ENCODE results near the gene ZFP91.
"Not testable (repeated sequence)": the region's sequence is repeated elsewhere in the genome, so short reads cannot be mapped to it uniquely, and the experiment has no call there.

Gene ZFP91, protein sequence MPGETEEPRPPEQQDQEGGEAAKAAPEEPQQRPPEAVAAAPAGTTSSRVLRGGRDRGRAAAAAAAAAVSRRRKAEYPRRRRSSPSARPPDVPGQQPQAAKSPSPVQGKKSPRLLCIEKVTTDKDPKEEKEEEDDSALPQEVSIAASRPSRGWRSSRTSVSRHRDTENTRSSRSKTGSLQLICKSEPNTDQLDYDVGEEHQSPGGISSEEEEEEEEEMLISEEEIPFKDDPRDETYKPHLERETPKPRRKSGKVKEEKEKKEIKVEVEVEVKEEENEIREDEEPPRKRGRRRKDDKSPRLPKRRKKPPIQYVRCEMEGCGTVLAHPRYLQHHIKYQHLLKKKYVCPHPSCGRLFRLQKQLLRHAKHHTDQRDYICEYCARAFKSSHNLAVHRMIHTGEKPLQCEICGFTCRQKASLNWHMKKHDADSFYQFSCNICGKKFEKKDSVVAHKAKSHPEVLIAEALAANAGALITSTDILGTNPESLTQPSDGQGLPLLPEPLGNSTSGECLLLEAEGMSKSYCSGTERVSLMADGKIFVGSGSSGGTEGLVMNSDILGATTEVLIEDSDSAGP

GRCh38 chr11:58578635-58579191 lies at the start of gene ZFP91:
Gene ZFP91 (plus strand): TSS chr11:58579063. CDS start chr11:58579282, 219 bp downstream.
- peak; percentile 99 for DNase-seq

DNA sequence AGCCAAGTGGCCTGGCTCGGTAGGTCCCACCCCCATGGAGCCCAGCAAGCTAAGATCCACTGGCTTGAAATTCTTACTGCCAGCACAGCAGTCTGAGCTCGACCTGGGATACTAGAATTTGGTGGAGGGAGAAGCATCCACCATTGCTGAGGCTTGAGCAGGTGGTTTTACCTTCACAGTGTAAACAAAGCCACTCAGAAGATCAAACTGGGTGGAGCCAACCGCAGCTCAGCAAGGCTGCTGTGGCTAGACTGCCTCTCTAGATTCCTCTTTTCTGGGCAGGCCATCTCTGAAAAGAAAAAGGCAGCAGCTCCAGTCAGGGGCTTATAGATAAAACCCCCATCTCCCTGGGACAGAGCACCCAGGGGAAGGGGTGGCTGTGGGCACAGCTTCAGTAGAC lies 48.6 kb upstream of the ZFP91 start:
- DNase-seq, result no peak

DNA sequence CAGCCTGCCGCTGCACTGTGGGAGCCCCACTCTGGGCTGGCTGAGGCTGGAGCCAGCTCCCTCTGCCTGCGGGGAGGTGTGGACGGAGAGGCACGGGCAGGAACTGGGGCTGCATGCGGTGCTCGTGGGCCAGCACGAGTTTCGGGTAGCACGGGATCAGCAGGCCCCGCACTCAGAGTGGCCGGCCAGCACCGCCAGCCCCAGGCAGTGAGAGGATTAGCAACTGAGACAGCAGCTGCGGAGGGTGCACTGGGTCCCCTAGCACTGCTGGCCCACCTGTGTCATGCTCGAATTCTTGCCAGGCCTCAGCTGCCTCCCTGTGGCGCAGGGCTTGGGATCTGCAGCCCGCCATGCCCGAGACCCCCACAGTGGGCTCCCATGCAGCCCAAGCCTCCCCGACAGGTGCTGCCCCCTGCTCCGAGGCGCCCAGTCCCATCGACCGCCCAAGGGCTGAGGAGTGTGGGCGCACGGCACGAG lies 47.0 kb upstream of the ZFP91 start:
- DNase-seq, result no peak

GRCh38 chr11:58546841-58547240 lies 32.0 kb upstream of the ZFP91 start:
- no peak for DNase-seq

DNA sequence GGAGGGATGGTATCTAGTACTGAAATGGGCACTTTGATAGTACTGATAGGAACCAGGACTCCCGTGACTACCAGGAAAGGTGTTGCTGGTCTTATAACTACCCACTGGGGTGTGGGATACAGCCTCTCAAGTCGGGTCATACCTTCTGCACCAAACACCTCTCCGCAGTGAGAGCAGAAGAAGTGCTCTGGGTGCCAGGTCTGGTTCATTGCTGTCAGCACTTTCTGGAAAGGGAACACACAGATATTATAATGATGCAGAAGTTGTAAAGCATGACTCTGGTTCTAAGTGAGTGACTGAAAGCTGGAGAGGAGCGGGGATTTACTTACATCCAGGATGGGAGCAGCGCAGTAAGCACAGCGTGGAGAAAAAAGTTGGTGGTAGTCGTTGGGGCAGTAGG lies 29.2 kb upstream of the ZFP91 start:
- no peak for DNase-seq

GRCh38 chr11:58560842-58561241 lies 18.0 kb upstream of the ZFP91 start:
- no peak for DNase-seq

DNA sequence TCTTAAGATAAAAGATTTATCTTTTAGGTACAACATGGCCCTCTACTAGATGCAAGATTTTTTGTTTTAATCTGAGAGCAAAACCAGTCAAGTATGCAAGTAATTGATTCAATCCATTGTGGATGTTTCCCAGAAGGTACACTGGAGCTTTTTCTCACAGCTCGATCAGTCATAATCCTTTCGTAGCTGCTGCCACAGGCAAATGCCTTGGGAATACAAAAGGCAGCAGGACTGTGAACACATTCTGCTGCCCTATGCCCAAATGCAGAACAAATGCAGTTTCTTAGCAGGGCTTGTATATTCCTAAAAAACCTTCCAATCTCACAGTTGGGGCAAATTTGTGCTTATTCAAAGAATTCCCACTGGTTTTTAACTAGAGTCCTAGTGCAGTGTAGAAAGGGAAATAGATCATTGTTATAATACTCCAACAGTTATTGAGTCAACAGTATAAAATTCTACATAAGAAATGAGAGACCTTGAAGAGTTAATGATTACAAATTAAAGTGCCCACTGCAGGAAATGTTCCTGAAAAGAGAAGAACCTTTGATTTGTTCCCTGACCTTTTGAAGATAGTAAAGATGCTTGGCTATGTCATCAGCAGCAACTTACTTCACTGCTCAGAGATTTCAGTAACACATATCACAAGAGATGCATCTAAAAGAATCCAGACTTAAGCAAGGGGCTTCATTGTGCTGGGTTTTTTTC lies 17.3 kb upstream of the ZFP91 start:
- no peak for DNase-seq

DNA sequence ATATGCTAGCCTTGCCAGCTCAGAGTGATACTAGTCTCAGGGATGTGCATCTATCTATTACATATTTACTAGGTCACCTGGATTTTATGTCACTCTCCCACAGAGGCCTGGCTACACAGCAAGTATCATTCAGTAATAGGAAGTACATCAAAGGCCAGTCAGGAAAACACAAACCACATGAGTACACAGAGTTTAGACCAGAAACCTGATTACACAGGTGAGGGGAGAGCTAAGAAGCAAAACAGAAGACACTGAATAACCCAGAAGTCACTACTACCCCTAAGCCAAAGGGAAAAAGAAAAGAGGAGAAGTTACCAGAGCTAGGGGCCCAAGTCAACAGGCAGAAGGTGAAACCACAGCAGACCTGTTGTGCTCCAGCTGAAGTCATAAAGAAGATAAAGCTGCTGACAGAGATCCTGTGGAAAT lies 16.5 kb upstream of the ZFP91 start:
- no peak for DNase-seq

DNA sequence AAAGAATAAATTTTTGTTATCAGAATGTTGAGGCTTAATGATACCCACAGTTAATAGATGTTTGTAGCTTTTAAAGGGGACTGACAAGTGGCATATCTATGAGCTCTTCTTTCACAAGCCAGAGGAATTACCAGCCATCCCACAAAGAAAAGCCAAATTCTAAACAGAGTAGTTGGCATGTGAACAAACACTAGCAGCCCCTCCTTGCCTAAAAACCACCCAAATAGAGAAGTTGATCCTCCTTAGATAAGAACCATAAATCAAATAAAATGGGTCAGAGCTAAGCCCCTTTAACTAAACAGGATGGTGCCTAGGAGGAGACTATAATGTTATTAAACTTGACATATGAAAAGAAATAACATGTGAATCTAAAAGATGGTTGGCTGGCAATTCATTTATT lies 14.6 kb upstream of the ZFP91 start:
- no peak for DNase-seq

DNA sequence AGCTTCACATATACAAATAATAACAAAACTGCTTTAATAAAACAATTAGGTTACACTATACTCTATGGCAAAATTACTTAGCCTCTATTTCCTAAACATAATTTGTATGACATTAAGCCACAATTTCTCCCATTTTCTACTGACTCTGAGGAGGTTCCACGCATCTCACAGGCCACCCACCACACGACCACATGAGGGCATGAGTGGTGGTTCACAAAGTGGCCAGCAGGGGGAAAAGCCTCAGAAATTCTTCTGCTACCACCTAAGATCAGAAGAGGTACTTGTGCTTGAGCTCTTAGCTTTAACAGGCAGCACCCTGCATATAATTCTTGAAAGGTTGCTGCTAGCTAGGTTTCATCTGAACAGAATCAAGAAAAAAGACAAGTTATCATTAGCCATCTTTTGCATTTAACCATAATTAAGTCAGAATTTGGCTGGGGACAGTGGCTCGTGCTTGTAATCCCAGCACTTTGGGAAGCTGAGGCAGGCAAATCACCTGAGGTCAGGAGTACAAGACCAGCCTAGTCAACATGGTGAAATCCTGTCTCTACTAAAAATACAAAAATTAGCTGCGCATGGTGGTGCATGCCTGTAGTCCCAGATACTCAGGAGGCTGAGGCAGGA lies 10.9 kb upstream of the ZFP91 start:
- DNase-seq, result peak; percentile 46

DNA sequence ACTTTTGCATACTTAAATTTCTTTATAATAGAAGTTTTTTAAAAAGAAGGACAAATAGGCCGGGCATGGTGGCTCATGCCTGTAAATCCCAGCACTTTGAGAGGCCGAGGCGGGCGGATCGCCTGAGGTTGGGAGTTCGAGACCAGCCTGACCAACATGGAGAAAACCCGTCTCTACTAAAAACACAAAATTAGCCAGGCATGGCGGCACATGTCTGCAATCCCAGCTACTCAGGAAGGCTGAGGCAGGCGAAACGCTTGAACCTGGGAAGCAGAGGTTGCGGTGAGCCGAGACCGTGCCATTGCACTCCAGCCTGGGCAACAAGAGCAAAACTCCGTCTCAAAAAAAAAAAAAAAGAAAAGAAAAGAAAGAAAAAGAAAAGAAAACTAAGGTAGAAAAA lies 6.0 kb upstream of the ZFP91 start:
- DNase-seq, result not testable (repeated sequence)

- no peak for DNase-seq
Observed at GRCh38 chr11:58573451-58574104, 5.3 kb upstream of the ZFP91 start.

DNA sequence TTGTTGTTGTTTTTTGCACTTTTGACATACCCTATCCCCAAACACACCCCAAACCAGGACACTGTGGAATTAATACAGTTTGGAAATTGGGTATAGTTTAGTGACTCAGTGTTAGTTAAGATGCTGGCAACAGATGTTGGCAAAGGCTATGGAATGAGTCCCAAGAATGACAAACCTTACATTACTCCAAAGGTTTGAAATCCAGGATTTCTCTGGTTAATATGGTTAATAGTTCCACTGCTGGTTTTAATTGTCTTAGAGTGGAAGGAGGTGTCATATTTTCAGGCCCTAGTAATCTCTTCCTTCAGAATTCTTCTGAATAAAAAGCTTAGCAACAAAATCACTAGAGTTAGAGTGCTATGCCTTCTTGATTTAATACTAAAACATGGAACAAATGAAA lies 4.0 kb upstream of the ZFP91 start:
- DNase-seq, result no peak

DNA sequence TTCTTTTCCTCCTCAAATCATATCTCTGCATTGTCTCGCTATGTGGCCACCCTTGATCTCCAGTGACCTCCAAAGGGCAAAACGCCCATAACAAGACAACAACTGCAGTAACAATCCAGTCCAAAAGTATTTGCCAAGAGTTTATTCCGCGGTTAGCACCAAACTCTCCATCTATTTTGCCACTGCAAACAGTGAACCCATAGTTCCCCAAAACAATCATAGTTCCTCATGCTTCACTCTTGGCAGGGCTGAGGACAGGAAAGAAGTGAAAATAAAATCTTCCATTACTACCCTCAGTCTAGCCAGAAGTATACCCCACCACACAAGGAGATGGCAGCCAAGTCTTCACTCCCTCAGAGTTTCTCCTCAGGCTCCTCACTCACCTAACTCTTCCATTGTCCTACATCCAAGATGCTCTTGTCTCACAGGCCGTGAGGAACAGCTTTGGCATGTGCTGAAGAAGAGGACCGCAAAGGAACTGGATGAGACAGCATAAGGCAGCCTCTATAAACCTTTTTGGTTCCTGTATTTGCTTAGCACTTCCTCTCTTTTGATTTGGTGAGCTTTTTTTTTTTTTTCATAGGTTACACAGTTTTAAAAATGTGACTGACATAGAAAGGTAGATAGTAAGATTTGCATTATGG lies 3.4 kb upstream of the ZFP91 start, which contains the start of gene LPXN:
Gene LPXN (minus strand): TSS at position 480 of the 644 bp plus-strand sequence. CDS start 84 bp downstream, at position 396.
- no peak for DNase-seq

- no peak for DNase-seq
Observed at GRCh38 chr11:58576887-58577471, 1.9 kb upstream of the ZFP91 start.

DNA sequence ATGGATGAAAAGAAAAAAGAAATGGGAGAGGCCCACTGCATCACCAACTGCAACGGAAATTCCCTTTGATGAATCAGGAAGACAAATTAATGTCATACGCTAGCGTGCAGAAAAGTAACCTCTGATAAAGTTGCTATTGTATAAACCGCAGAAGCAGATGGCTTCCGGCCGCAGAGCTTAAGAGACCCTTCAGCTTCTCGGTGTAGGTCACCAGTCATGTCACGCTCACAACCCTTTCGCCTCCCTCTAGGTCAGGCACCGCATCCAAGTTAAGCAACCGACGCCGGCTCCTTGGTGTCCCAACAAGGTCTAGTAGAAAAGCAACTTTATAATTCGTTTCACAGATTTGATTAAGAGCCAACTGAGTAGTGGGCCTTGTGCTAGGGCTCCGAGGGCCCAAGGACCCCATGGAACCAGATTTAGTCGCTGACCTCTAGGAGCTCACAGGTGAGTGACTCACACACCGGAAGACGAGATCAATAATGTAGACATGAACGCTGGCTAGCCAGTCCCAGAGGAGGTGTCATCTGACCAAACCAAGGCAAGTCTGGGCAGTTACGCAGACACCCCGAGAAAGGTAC lies 1.2 kb upstream of the ZFP91 start:
- DNase-seq, result peak; percentile 46

DNA sequence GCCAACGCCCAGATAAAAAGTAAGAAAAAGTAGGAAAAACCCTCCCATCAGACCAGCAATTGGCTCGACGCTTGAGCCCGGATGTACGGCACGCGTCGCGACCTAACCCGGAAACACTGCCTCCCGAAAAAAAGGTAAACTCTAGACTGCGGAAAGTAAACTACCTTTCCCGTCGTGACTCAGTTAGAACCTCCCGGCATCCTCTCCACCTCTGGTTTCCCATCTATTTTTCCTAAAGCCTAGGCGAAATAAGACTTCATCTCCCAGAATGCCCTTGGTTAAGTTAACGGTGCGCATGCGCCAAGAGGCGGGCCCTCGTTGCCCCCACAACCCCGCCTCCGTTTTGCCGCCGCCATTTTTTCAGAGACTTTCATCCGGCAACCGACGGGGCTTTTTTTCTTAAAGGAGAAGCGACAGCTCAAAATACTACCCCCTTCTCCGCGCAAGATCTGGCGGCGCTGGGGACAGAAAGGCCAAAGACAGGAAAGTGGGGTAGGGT lies 678 bp upstream of the ZFP91 start:
- DNase-seq, result peak; percentile 99

DNA sequence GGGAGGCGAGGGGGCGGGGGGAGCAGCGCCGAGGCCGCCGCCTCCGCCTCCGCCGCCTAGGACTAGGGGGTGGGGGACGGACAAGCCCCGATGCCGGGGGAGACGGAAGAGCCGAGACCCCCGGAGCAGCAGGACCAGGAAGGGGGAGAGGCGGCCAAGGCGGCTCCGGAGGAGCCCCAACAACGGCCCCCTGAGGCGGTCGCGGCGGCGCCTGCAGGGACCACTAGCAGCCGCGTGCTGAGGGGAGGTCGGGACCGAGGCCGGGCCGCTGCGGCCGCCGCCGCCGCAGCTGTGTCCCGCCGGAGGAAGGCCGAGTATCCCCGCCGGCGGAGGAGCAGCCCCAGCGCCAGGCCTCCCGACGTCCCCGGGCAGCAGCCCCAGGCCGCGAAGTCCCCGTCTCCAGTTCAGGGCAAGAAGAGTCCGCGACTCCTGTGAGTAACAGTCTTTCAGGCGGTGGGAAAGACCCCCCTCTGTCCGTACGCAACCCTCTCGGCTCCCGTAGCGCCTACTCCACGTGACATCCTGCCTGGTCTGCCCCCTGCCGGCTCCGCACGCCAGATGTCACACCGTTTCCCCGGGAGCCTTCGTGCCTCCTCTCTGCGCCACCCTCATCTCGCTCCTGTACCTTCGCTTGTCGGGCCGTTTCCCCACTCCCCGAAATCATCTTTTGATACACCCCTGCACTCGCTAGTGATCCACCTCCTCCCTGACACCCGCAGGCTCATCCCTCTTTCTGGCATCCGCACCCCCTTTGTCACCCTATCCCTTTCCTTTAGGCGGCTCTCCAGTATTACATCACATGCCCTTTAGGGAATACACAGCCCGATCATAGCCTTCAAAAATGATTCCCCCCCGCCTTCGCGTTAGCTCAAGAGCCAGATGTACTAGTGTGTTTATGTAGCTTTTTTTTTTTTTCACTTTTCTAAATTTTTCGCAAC lies 598 bp downstream of the ZFP91 start:
- peak; percentile 89 for DNase-seq

DNA sequence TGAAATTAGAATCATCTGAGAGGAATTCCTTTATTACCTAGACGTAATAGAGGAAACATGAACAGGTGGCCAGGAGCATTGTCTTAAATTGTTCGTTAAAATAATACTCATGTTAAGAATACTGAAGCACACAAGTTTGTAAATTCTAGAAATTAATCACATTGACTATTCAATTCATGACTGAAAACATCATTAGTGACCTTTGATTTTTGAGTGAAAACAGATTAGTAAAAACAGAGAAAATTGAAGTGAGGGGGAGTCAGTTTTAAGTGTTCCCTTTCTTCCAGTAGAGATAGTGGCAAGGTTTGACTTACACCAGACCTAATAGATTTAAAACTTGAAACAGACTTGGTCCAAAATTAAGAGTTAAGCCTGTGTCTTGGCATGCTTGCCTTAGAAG lies 1.4 kb downstream of the ZFP91 start:
- no peak for DNase-seq

DNA sequence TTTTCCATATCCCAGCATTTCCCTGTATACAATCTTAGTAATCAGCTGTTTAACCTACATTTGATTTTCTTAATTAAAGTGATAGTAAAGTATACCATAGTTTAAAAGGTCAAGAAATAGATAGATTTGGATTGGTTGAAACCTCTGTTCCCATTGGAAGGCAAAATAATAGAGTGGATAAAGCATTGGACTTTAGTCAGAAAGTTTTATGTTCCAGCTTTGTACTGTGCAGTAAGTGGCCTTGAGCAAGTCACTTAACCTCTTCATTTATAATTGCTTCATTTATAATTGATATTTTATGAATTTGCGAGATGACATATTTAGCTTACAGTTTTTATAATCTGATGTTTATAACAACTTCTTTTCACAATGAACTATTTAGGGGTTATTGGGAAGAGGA lies 3.6 kb downstream of the ZFP91 start:
- DNase-seq, result no peak

All from NCI-H1092 (cell line).